Panc1 (cell line): ENCODE data around the gene PDE3B. TPM values are rescaled to one million over a fixed set of nuclear protein-coding genes. Genes with fewer than 3 reads are reported as not detected.
"Not testable (repeated sequence)": the region's sequence is repeated elsewhere in the genome, so short reads cannot be mapped to it uniquely, and the experiment has no call there.

Experiments used
- ATAC-seq: fragments of 200-7000 bp; cut with Tn5 transposase; 2 replicates; pipeline ENCODE4 v1.9.1; 2020; ENCODE audit warnings: mild to moderate bottlenecking, moderate library complexity
- BruUV-seq: library from RNA; stranded (reverse); fragments of 400-500 nt; replicated peaks from 2 replicates; lab custom pipeline; 2021; lab: Mats Ljungman, UMichigan
- CTCF ChIA-PET: fragments of 300-600 bp; sonication (Branson Sonifier 250); formaldehyde crosslinking; loops from one replicate; lab custom pipeline; 2022; ENCODE audit warnings: antibody characterized with exemption; lab: Charles Lee
- POLR2A ChIA-PET: fragments of 300-600 bp; sonication (Branson Sonifier 250); formaldehyde crosslinking; loops from one replicate; lab custom pipeline; 2022; ENCODE audit warnings: antibody characterized with exemption; lab: Charles Lee
- DNase-seq: peaks from one replicate; pipeline ENCODE4 v3.0.0-alpha.2; 2010; ENCODE audit warnings: low read depth, low spot score
- H3K27ac ChIP-seq: 2 replicates; pipeline ENCODE4 v1.5.1; 2011; ENCODE audit warnings: mild to moderate bottlenecking, low read length, inconsistent platforms
- H3K27me3 ChIP-seq: fragments of 200-500 bp; sonication (Bioruptor generic); 2 replicates; pipeline ENCODE4 v1.6.0; 2014; ENCODE audit warnings: low read length, inconsistent platforms; ENCODE audit not compliant: control insufficient read depth, insufficient read depth
- H3K36me3 ChIP-seq: fragments of 200-500 bp; sonication (Bioruptor generic); 2 replicates; pipeline ENCODE4 v1.5.1; 2014; ENCODE audit warnings: inconsistent platforms, mild to moderate bottlenecking, low read length, moderate library complexity; ENCODE audit not compliant: control insufficient read depth, insufficient read depth
- H3K4me1 ChIP-seq: 2 replicates; pipeline ENCODE4 v1.5.1; 2011; ENCODE audit warnings: inconsistent platforms, mild to moderate bottlenecking, low read length, moderate library complexity; ENCODE audit not compliant: control insufficient read depth, insufficient read depth
- H3K4me3 ChIP-seq, 2 experiments: 2 replicates each; pipeline ENCODE4 v1.5.1; 2011 to 2012; ENCODE audit warnings: low read depth in 2 of 2, low read length in 2 of 2, mild to moderate bottlenecking in 2 of 2, inconsistent platforms in 1 of 2, moderate library complexity in 1 of 2
- H3K9me3 ChIP-seq: fragments of 200-500 bp; sonication (Bioruptor generic); 2 replicates; pipeline ENCODE4 v1.5.1; 2014; ENCODE audit warnings: low read depth, mild to moderate bottlenecking, inconsistent platforms, low read length, moderate library complexity; ENCODE audit not compliant: control insufficient read depth, insufficient read depth
- CTCF ChIP-seq: fragments of 450-650 bp; IDR thresholded peaks from 2 replicates; pipeline ENCODE4 v1.5.1; 2017; ENCODE audit warnings: mild to moderate bottlenecking
- POLR2AphosphoS5 ChIP-seq: IDR thresholded peaks from 2 replicates; pipeline ENCODE4 v1.6.1; 2012; ENCODE audit warnings: mild to moderate bottlenecking, low read depth, low read length, moderate library complexity
- REST ChIP-seq, 2 experiments: IDR thresholded peaks; 2 replicates each; pipeline ENCODE4 v1.6.1; 2011 to 2012; ENCODE audit warnings: low read depth in 2 of 2, control low read depth in 1 of 2, low read length in 1 of 2, mild to moderate bottlenecking in 1 of 2, moderate library complexity in 1 of 2; ENCODE audit not compliant: insufficient read depth in 1 of 2
- SIN3A ChIP-seq: IDR thresholded peaks from 2 replicates; pipeline ENCODE4 v1.6.1; 2012; ENCODE audit warnings: low read depth, mild to moderate bottlenecking, low read length, moderate library complexity, borderline replicate concordance; ENCODE audit not compliant: insufficient read depth
- TCF7L2 ChIP-seq: IDR thresholded peaks from 2 replicates; pipeline ENCODE4 v1.6.1; 2011; ENCODE audit warnings: mild to moderate bottlenecking, low read depth, low read length, inconsistent platforms
- in situ Hi-C: cut with HindIII; loops from 2 replicates; pipeline ENCODE4 v1.10.0; 2016; ENCODE audit warnings: low sequenced_read_pairs, low pct_unique_long_range_greater_than_20kb
- intact Hi-C: fragments of 100-400 bp; cut with micrococcal nuclease; formaldehyde crosslinking; loops from one replicate; pipeline ENCODE4 v1.10.0; 2022; ENCODE audit not compliant: unreplicated experiment
- total RNA-seq: library from RNA; stranded (reverse); gene quantifications from one replicate; pipeline ENCODE4 v1.2.1, GENCODE V29; 2021; ENCODE audit not compliant: unreplicated experiment

Gene PDE3B
- total RNA-seq, 1 experiment from 2014 or later: 33.0 TPM

- no peaks in the 10 kb centered on the region; the same call in 1 of the 2 replicates for H3K36me3 ChIP-seq
- H3K4me1 ChIP-seq: 0 out of 2 replicates have a peak, but pooled peaks cover 2% of the 10 kb centered on the region
- TF ChIP-seq REST (IDR thresholded peaks at IDR 0.05; ENCODE audit: insufficient read depth in 1 of 2, low read depth in 2 of 2, low read length in 1 of 2) (no peak), TCF7L2 (no peak), SIN3A (no peak), CTCF (no peak), POLR2AphosphoS5 (no peak)
- H3K4me3 ChIP-seq: no peak overlapping the region
- H3K27me3 ChIP-seq: no peaks in the 10 kb centered on the region
- H3K27ac ChIP-seq: no peak overlapping the region
- H3K9me3 ChIP-seq: no peaks in the 10 kb centered on the region; the same call in 1 of the 2 replicates
- DNase-seq (no peak), ATAC-seq (no peak)
- ChIA-PET CTCF (no interaction called here), POLR2A (interaction anchor here (0.7 kb wide), 1 partner anchor 195 kb away, joined by 4 read pairs; no protein-coding TSS in a partner anchor)
- BruUV-seq: no TSS peak
- in situ Hi-C loops: no loop called here
- intact Hi-C loops: no loop called here
Observed at GRCh38 chr11:14656536-14657457, 13.2 kb downstream of the PDE3B start.

- no TSS peak for BruUV-seq
- ChIA-PET POLR2A (interaction anchor here (0.7 kb wide), 1 partner anchor 194 kb away, joined by 4 read pairs; no protein-coding TSS in a partner anchor), CTCF (interaction anchor here (0.7 kb wide), 1 partner anchor 264 kb away, joined by 3 read pairs; no protein-coding TSS in a partner anchor)
- intact Hi-C loops: no loop called here
- Histone ChIP-seq H3K27ac (no peak overlapping the region), H3K36me3 (no peaks in the 10 kb centered on the region; the same call in 1 of the 2 replicates), H3K27me3 (no peaks in the 10 kb centered on the region), H3K4me1 (0 out of 2 replicates have a peak, but pooled peaks cover 2% of the 10 kb centered on the region), H3K9me3 (no peaks in the 10 kb centered on the region; the same call in 1 of the 2 replicates), H3K4me3 (no peak overlapping the region)
- TF ChIP-seq CTCF (no peak), REST (IDR thresholded peaks at IDR 0.05; ENCODE audit: insufficient read depth in 1 of 2, low read depth in 2 of 2, low read length in 1 of 2) (no peak), POLR2AphosphoS5 (no peak), TCF7L2 (no peak), SIN3A (no peak)
- ATAC-seq (no peak), DNase-seq (no peak)
- in situ Hi-C loops: no loop called here
Observed at GRCh38 chr11:14657841-14658240, 14.2 kb downstream of the PDE3B start.

GRCh38 chr11:14664926-14665325 is 21.3 kb downstream of the PDE3B start:
- H3K36me3 ChIP-seq, CTCF ChIA-PET, BruUV-seq, DNase-seq, H3K4me1 ChIP-seq, H3K9me3 ChIP-seq, ATAC-seq, POLR2A ChIA-PET, H3K4me3 ChIP-seq, H3K27me3 ChIP-seq, in situ Hi-C loops, intact Hi-C loops, H3K27ac ChIP-seq: not testable (repeated sequence)
